ENCODE data around the gene OR6K3.

Gene OR6K3

DNA sequence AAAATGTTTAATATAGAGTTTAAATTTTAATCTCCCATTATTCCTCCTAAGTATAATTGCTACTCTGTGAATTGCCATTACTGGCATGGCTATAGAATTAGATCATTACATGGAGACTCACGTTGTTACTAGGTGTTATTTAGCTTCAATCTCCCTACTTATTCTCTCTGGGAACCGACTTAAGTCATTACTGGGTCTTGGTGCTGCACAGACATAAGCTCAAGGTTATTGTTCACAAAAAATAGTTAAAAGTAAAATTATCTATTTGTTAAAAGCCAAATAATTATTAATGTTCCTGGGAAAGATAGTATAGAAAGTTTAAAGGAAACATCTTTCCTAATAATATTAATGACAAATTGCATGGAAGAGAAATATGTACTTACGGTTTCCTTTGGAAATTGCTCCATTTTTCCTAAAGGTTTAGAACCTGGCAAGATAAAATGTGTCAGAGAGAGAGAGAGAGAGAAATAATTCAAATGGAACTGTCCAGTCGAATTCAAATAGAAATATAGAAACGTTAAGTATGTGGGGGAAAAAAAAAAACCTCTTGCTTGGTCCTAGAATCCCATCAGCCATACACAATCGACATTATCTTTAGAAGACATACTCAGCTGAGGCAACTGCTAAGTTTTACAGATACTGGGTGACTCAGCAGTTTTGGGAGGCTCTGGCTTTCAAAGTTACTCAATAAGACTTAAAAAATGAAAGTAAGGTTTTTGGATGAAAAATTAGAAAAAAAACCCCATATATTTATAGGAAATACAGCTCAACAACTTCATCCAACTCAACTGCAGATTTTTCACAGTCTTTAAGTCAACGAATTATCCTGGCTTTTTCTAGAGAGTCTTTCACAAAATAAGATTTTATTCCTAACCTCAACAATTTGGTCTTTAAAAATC lies 34.2 kb downstream of the OR6K3 start, which contains the start of gene SPTA1:
SPTA1 (minus strand) TSS at position 605 of the 899 bp plus-strand sequence; CDS start at position 407, 198 bp downstream.
- DNase-seq (ENCODE audit: low read depth): no peak

- DNase-seq (ENCODE audit: low read depth): no peak
Measured at GRCh38 chr1:158685085-158685484, 35.4 kb downstream of the OR6K3 start.

- no peak for DNase-seq (ENCODE audit: low read depth)
Measured at GRCh38 chr1:158681606-158682005, 38.9 kb downstream of the OR6K3 start.

DNA sequence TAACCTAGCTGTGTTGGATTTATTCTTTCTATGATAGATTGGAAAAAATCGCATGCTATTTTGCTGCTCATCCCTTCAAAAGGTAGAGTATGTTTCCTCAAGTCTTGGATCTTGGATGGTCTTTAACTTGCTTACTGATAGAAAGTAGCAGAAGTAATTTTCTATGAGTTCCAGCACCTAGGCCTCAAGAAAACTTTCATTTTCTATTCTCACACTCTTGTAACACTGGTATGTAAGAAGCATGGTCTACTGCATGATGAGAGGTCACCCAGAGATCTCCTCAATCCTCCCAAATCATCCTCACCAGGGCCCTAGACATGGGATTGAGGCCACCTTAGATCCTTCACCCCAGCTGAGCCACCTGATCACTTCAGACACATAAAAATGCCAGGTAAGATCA lies 41.2 kb downstream of the OR6K3 start:
- DNase-seq (ENCODE audit: low read depth): no peak

GRCh38 chr1:158675563-158676323 lies 44.8 kb downstream of the OR6K3 start:
- no peak for DNase-seq (ENCODE audit: low read depth)

- DNase-seq (ENCODE audit: low read depth): no peak
Measured at GRCh38 chr1:158674302-158674701, 46.2 kb downstream of the OR6K3 start.

Data from EH (cell line).